GM12865 (cell line): ENCODE measurements around the gene RSRC1.

ENCODE experiments used
- DNase-seq: peaks from one replicate; pipeline ENCODE4 v3.0.0; 2010; ENCODE audit warnings: low read depth
- H3K4me3 ChIP-seq: 2 replicates; pipeline ENCODE4 v1.5.1; 2011; ENCODE audit warnings: mild to moderate bottlenecking, low read depth, low read length, control low read depth
- TF ChIP-seq, protein P1 (sequence below): IDR thresholded peaks from 2 replicates; pipeline ENCODE4 v1.5.1; 2011; ENCODE audit warnings: low read length, control low read depth, low read depth, inconsistent platforms; ENCODE audit not compliant: insufficient read depth; ENCODE audit errors: missing control alignments

The RSRC1 gene

DNA sequence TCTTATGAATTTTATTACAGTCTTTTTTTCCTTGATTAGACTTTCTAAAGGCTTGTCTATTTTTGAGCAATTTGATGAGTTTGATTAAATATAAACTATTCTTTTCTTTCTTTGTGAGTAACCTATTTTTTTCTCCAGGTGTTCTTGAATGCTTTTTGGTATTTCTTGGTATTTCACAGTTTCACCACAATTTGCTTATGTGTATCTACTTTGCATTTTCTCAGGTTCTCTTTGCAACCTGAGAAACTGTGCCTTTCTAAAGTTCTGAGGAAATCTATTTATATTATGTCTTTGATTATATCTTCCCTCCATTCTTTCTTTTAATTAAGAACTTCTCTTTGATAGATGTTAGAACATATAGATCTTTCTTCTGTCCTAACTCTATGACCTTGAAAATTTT, 344.0 kb downstream of the RSRC1 start:
- no peak overlapping the region for H3K4me3 ChIP-seq
- no peak for DNase-seq
- TF ChIP-seq, protein P1, sequence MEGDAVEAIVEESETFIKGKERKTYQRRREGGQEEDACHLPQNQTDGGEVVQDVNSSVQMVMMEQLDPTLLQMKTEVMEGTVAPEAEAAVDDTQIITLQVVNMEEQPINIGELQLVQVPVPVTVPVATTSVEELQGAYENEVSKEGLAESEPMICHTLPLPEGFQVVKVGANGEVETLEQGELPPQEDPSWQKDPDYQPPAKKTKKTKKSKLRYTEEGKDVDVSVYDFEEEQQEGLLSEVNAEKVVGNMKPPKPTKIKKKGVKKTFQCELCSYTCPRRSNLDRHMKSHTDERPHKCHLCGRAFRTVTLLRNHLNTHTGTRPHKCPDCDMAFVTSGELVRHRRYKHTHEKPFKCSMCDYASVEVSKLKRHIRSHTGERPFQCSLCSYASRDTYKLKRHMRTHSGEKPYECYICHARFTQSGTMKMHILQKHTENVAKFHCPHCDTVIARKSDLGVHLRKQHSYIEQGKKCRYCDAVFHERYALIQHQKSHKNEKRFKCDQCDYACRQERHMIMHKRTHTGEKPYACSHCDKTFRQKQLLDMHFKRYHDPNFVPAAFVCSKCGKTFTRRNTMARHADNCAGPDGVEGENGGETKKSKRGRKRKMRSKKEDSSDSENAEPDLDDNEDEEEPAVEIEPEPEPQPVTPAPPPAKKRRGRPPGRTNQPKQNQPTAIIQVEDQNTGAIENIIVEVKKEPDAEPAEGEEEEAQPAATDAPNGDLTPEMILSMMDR = no peak

DNA sequence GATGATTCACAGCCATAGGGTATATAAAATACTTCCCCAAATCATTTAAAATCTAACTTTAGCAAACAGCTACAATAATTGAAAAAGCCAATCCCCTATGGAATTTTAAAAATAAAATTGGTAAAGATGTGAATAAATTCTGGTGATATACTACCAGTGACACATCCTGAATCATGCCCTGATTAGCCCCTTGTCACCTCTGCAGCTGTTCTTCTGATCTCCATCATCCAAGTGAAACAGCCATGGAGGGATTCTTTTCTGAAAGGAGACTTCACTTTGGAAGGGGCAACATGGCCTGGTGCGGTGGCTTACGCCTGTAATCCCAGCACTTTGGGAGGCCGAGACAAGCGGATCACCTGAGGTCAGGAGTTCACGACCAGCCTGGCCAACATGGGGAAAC, 345.5 kb downstream of the RSRC1 start:
- TF ChIP-seq, protein P1 = no peak
- no peak for DNase-seq
- no peak overlapping the region for H3K4me3 ChIP-seq

DNA sequence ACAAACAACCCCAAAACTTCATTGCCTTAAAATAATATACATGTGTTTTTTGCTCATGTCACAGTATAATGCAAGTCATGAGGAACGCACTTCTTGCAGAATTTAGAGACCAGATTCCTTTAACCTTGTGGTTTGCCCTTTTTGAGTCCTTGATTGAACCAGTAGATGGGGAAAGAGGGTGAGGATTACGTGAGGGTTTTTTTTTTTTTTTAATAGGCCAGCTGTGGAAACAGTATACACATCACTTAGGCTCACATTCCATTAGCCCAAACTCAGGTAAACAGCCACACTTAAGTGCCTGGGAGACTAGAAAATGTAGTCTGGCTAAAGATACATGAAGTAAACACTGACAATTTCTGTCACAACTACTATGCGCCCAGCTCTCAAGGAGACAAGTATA, 346.2 kb downstream of the RSRC1 start:
- TF ChIP-seq, protein P1 = no peak
- no peak overlapping the region for H3K4me3 ChIP-seq
- DNase-seq = no peak

DNA sequence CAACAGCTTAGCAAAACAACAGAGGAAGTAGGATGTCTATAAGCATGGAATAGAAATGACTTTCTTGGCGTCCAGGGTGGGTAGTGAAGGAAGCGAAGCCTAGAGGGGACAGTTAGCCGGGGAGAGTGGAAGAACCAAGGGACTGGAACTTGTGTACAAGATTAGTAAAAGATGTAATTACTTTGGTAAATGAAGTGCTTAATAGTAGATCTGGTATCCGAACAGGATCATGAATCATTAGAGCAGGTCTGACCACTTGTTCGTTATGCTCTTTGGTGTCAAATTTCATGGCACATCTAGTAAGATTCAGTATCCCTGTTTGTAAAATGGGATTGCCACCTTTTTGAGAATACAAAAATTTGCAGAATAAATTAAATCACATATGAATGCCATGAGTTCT, 348.6 kb downstream of the RSRC1 start:
- no peak overlapping the region for H3K4me3 ChIP-seq
- no peak for DNase-seq
- TF ChIP-seq, protein P1 = no peak

DNA sequence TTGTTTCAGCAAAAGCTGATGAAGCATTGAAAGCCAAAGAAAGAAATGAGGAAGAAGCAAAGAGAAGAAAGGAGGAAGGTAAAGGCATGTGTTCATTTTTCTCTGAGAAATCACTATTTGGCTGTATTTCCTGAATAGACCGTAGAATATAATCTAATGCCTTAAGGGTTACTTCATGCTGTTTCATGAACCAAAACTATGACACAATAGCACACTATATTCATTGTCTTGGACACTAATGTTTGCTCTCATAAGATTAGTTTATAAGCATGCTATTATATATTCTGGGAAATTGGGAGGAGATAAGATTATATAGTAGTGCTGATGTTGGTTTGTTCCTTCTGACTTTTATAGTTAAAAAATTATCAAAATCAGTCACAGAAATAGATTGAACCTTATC, 351.0 kb downstream of the RSRC1 start:
- no peak overlapping the region for H3K4me3 ChIP-seq
- TF ChIP-seq, protein P1 = no peak
- no peak for DNase-seq

DNA sequence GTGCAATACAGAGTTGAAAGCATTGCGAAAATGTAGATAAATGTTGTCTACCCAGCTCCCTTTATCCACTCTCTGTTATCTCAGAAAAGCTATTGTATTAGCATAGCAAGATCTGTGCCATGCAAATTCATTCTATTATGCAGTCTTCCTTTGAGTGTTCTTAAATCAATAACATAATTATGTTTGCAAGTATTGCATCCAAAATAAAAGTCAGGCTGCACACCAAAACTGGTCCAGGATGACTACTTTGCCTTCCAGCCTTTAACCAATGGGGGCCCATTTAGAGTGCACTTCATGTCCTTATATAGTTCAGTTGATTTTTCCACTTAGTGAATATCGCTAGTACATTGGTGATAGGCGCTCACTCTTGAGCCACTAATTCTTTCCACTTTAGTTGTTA, 353.7 kb downstream of the RSRC1 start:
- TF ChIP-seq, protein P1 = no peak
- no peak overlapping the region for H3K4me3 ChIP-seq
- DNase-seq = no peak

DNA sequence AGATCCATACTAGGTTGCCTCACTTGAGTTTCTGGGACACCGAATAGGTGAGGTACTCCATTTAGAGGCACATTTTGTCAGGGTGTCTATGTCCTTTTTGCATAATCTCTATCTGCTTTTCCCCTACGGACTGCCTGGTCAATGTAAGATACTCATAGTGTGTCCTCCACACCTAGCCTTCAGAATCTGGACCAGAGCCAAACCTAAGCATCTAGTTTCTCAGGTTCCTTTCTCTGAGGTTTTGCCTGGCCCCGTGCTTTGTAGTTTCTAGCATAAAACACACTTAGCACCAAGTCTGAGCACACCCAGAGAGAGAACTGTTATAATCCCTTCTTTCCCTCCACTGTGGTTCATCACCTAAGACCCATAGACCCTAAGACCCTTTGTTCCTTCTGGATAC, 355.2 kb downstream of the RSRC1 start:
- DNase-seq = peak; percentile 45
- TF ChIP-seq, protein P1 = no peak
- H3K4me3 ChIP-seq = no peak overlapping the region
